ENCODE measurements around the gene MUC6. TPM values are rescaled to one million over a fixed set of nuclear protein-coding genes. Genes with fewer than 3 reads are reported as not detected.

MUC6 gene
- total RNA-seq, 1 experiment from 2014 or later: not detected

- Histone ChIP-seq H3K9me3 (ENCODE audit: low read depth, low read length, poor library complexity, severe bottlenecking) (no peaks in the 10 kb centered on the region), H3K27ac (ENCODE audit: low read depth, low read length, poor library complexity, severe bottlenecking) (no peak overlapping the region), H3K4me1 (ENCODE audit: insufficient read depth, low read length, poor library complexity, severe bottlenecking) (no peaks in the 10 kb centered on the region), H3K4me3 (ENCODE audit: low read depth, low read length, poor library complexity, severe bottlenecking) (no peak overlapping the region), H3K36me3 (ENCODE audit: insufficient read depth, low read length, poor library complexity, severe bottlenecking) (no peaks in the 10 kb centered on the region), H3K27me3 (replicated peaks; ENCODE audit: insufficient read depth, low read depth, low read length, poor library complexity) (no peaks in the 10 kb centered on the region)
- TF ChIP-seq CTCF (conservative IDR thresholded peaks at IDR 0.05; ENCODE audit: low read depth, low read length) (no peak), EZH2 (IDR thresholded peaks at IDR 0.05; ENCODE audit: borderline replicate concordance, low read depth, low read length, poor library complexity, severe bottlenecking) (no peak)
- intact Hi-C loops (cut with micrococcal nuclease; ENCODE audit: unreplicated experiment): no loop called here
- CTCF ChIA-PET: no interaction called here
- BruUV-seq (replicated peaks): no TSS peak
- no peak for DNase-seq (ENCODE audit: low spot score)
- POLR2A ChIA-PET (ENCODE audit: low non-redundant PET): no interaction called here
These were observed 4.6 kb upstream of the MUC6 start for GRCh38 chr11:1041149-1041467.

GRCh38 chr11:1040428-1041148, 4.1 kb upstream of the MUC6 start:
- BruUV-seq (replicated peaks): no TSS peak
- POLR2A ChIA-PET (ENCODE audit: low non-redundant PET): no interaction called here
- CTCF ChIA-PET: no interaction called here
- TF ChIP-seq CTCF (conservative IDR thresholded peaks at IDR 0.05; ENCODE audit: low read depth, low read length) (no peak), EZH2 (IDR thresholded peaks at IDR 0.05; ENCODE audit: borderline replicate concordance, low read depth, low read length, poor library complexity, severe bottlenecking) (no peak)
- DNase-seq (ENCODE audit: low spot score): no peak
- no peaks in the 10 kb centered on the region for H3K9me3 ChIP-seq (ENCODE audit: low read depth, low read length, poor library complexity, severe bottlenecking)
- no peaks in the 10 kb centered on the region for H3K27me3 ChIP-seq (replicated peaks; ENCODE audit: insufficient read depth, low read depth, low read length, poor library complexity)
- H3K27ac ChIP-seq (ENCODE audit: low read depth, low read length, poor library complexity, severe bottlenecking): no peak overlapping the region
- no peaks in the 10 kb centered on the region for H3K4me1 ChIP-seq (ENCODE audit: insufficient read depth, low read length, poor library complexity, severe bottlenecking)
- H3K4me3 ChIP-seq (ENCODE audit: low read depth, low read length, poor library complexity, severe bottlenecking): no peak overlapping the region
- intact Hi-C loops (cut with micrococcal nuclease; ENCODE audit: unreplicated experiment): no loop called here
- no peaks in the 10 kb centered on the region for H3K36me3 ChIP-seq (ENCODE audit: insufficient read depth, low read length, poor library complexity, severe bottlenecking)

- Histone ChIP-seq H3K4me3 (ENCODE audit: low read depth, low read length, poor library complexity, severe bottlenecking) (no peak overlapping the region), H3K9me3 (ENCODE audit: low read depth, low read length, poor library complexity, severe bottlenecking) (no peaks in the 10 kb centered on the region), H3K36me3 (ENCODE audit: insufficient read depth, low read length, poor library complexity, severe bottlenecking) (no peaks in the 10 kb centered on the region), H3K27ac (ENCODE audit: low read depth, low read length, poor library complexity, severe bottlenecking) (no peak overlapping the region), H3K27me3 (replicated peaks; ENCODE audit: insufficient read depth, low read depth, low read length, poor library complexity) (no peaks in the 10 kb centered on the region), H3K4me1 (ENCODE audit: insufficient read depth, low read length, poor library complexity, severe bottlenecking) (no peaks in the 10 kb centered on the region)
- intact Hi-C loops (cut with micrococcal nuclease; ENCODE audit: unreplicated experiment): no loop called here
- ChIA-PET POLR2A (ENCODE audit: low non-redundant PET) (no interaction called here), CTCF (no interaction called here)
- no TSS peak for BruUV-seq (replicated peaks)
- TF ChIP-seq CTCF (conservative IDR thresholded peaks at IDR 0.05; ENCODE audit: low read depth, low read length): no peak
- TF ChIP-seq EZH2 (IDR thresholded peaks at IDR 0.05; ENCODE audit: borderline replicate concordance, low read depth, low read length, poor library complexity, severe bottlenecking): no peak
- DNase-seq (ENCODE audit: low spot score): no peak
These were observed 3.2 kb upstream of the MUC6 start for GRCh38 chr11:1039481-1040427.
